Stimulated activated naive CD8-positive, alpha-beta T cell treated with anti-CD3 and anti-CD28 coated beads, Interleukin-15, Interleukin-2, amounts not matched to agents 100 ng/mL and 50 ng/mL, for 24 hours (primary cell): ENCODE data around the gene MYBPC2.

ENCODE experiments used
- H3K27ac Mint-ChIP-seq: one replicate; pipeline ENCODE4 v1.8.0; 2021; ENCODE audit warnings: mild to moderate bottlenecking, mixed read lengths
- H3K27me3 Mint-ChIP-seq: one replicate; pipeline ENCODE4 v1.8.0; 2021; ENCODE audit warnings: mixed read lengths
- H3K36me3 Mint-ChIP-seq: one replicate; pipeline ENCODE4 v1.8.0; 2021; ENCODE audit warnings: low read depth, mixed read lengths
- H3K4me1 Mint-ChIP-seq: one replicate; pipeline ENCODE4 v1.8.0; 2021; ENCODE audit warnings: low read depth, mixed read lengths
- H3K4me3 Mint-ChIP-seq: one replicate; pipeline ENCODE4 v1.8.0; 2021; ENCODE audit warnings: mild to moderate bottlenecking, mixed read lengths
- H3K9me3 Mint-ChIP-seq: one replicate; pipeline ENCODE4 v1.8.0; 2021; ENCODE audit warnings: mixed read lengths

The MYBPC2 gene

DNA sequence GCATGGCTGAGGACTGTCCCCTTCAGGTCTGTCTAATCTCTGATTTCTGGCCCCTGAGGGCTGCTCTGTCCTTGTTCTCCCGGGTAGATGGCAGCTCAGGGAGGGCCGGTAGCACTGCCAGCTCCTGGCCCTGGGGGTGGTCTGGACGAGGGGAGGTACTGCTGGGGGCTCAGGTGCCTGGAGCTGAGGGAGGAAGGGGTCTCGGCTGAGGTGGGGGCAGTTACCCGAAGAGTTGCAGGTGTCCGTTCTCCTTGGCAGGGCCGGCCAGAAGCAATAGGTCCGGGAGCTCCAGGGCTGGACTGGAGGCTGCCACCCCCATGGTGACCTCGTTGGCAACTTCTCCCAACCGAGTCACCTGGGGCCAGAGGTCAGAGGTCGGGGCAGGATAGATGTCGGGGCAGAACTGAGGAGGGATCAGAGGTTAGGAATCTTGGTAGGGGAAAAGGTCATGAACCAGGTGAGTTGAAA, 42.4 kb downstream of the MYBPC2 start:
- H3K4me1 Mint-ChIP-seq: peaks cover 20% of the 10 kb centered on the region
- H3K4me3 Mint-ChIP-seq: peak overlapping the region; percentile 11
- no peaks in the 10 kb centered on the region for H3K27me3 Mint-ChIP-seq
- no peak overlapping the region for H3K27ac Mint-ChIP-seq
- no peaks in the 10 kb centered on the region for H3K9me3 Mint-ChIP-seq
- H3K36me3 Mint-ChIP-seq: peaks cover 11% of the 10 kb centered on the region

- Mint-ChIP-seq H3K27me3 (no peaks in the 10 kb centered on the region), H3K27ac (peak overlapping the region; percentile 58), H3K9me3 (no peaks in the 10 kb centered on the region), H3K36me3 (peaks cover 11% of the 10 kb centered on the region), H3K4me1 (peaks cover 20% of the 10 kb centered on the region), H3K4me3 (peak overlapping the region; percentile 71)
Measured at GRCh38 chr19:50475736-50476223, 43.1 kb downstream of the MYBPC2 start.

- Mint-ChIP-seq H3K27ac (peak within 1 kb of the TSS; percentile 78), H3K36me3 (peaks cover 11% of the 10 kb centered on the region), H3K27me3 (no peaks in the 10 kb centered on the region), H3K4me1 (peaks cover 20% of the 10 kb centered on the region), H3K9me3 (no peaks in the 10 kb centered on the region), H3K4me3 (peak within 1 kb of the TSS; percentile 89)
Measured at GRCh38 chr19:50476224-50476906, 43.7 kb downstream of the MYBPC2 start, which contains the start of the genes EMC10 and GARIN5A. EMC10 (plus strand) TSS chr19:50476507; CDS start chr19:50476545, 38 bp downstream. GARIN5A (minus strand) TSS chr19:50476848; CDS start chr19:50476388, 460 bp downstream.

GRCh38 chr19:50476907-50477238, 44.2 kb downstream of the MYBPC2 start:
- Mint-ChIP-seq H3K4me1 (peaks cover 20% of the 10 kb centered on the region), H3K9me3 (no peaks in the 10 kb centered on the region), H3K4me3 (peak overlapping the region; percentile 89), H3K27me3 (no peaks in the 10 kb centered on the region), H3K36me3 (peaks cover 11% of the 10 kb centered on the region), H3K27ac (peak overlapping the region; percentile 78)

GRCh38 chr19:50477751-50478515, 45.2 kb downstream of the MYBPC2 start:
- H3K27ac Mint-ChIP-seq: peak overlapping the region; percentile 10
- no peaks in the 10 kb centered on the region for H3K9me3 Mint-ChIP-seq
- peaks cover 12% of the 10 kb centered on the region for H3K36me3 Mint-ChIP-seq
- no peaks in the 10 kb centered on the region for H3K27me3 Mint-ChIP-seq
- H3K4me3 Mint-ChIP-seq: peak overlapping the region; percentile 89
- H3K4me1 Mint-ChIP-seq: peaks cover 20% of the 10 kb centered on the region

- Mint-ChIP-seq H3K4me1 (peaks cover 20% of the 10 kb centered on the region), H3K27me3 (no peaks in the 10 kb centered on the region), H3K36me3 (peaks cover 17% of the 10 kb centered on the region), H3K4me3 (peak overlapping the region; percentile 17), H3K9me3 (no peaks in the 10 kb centered on the region), H3K27ac (no peak overlapping the region)
Measured at GRCh38 chr19:50478901-50479715, 46.4 kb downstream of the MYBPC2 start.

- no peak overlapping the region for H3K27ac Mint-ChIP-seq
- no peak overlapping the region for H3K4me3 Mint-ChIP-seq
- H3K4me1 Mint-ChIP-seq: peaks cover 20% of the 10 kb centered on the region
- H3K27me3 Mint-ChIP-seq: no peaks in the 10 kb centered on the region
- no peaks in the 10 kb centered on the region for H3K9me3 Mint-ChIP-seq
- peaks cover 20% of the 10 kb centered on the region for H3K36me3 Mint-ChIP-seq
Measured at GRCh38 chr19:50479761-50480251, 47.1 kb downstream of the MYBPC2 start.

GRCh38 chr19:50480281-50481111, 47.8 kb downstream of the MYBPC2 start:
- Mint-ChIP-seq H3K4me3 (no peak overlapping the region), H3K27me3 (no peaks in the 10 kb centered on the region), H3K36me3 (peaks cover 27% of the 10 kb centered on the region), H3K4me1 (peaks cover 20% of the 10 kb centered on the region), H3K9me3 (no peaks in the 10 kb centered on the region), H3K27ac (no peak overlapping the region)

- Mint-ChIP-seq H3K36me3 (peaks cover 34% of the 10 kb centered on the region), H3K27me3 (no peaks in the 10 kb centered on the region), H3K27ac (no peak overlapping the region), H3K9me3 (no peaks in the 10 kb centered on the region), H3K4me3 (no peak overlapping the region), H3K4me1 (peaks cover 19% of the 10 kb centered on the region)
Measured at GRCh38 chr19:50481351-50482149, 48.9 kb downstream of the MYBPC2 start.

DNA sequence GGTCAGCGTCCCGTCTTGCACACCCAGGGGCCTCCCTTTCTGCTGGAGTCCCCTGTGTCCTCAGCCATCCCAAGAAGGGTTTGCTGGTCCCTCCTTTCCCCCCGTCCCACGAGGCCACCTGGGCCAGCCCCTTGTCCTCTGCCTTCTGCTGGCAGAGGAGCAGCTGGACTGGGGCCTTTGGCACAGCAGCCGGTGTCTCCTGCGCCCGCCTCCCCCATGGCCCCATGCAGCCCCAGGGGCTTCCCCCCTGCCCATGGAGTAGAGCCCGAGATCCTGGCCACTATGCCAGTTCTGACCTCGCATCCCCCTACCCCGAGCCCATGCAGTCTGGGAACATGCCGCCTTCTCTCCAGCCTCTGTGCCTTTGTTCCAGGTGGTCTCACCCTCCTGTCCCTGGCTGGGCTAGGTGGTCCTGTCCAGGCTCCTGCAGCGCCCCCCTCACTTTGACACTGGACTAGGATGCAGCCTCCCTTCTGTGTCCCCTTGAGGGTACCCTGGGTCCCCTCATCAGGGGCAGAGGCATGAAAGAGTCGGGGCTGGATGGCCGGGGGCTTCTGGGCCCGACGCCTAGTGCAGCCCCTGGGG, 49.7 kb downstream of the MYBPC2 start:
- Mint-ChIP-seq H3K36me3 (peaks cover 38% of the 10 kb centered on the region), H3K27ac (no peak overlapping the region), H3K9me3 (no peaks in the 10 kb centered on the region), H3K4me3 (no peak overlapping the region), H3K27me3 (no peaks in the 10 kb centered on the region), H3K4me1 (peaks cover 16% of the 10 kb centered on the region)

GRCh38 chr19:50482916-50483315, 50.2 kb downstream of the MYBPC2 start:
- H3K27me3 Mint-ChIP-seq: no peaks in the 10 kb centered on the region
- H3K27ac Mint-ChIP-seq: peak overlapping the region; percentile 76
- H3K9me3 Mint-ChIP-seq: no peaks in the 10 kb centered on the region
- H3K36me3 Mint-ChIP-seq: peaks cover 37% of the 10 kb centered on the region
- peaks cover 11% of the 10 kb centered on the region for H3K4me1 Mint-ChIP-seq
- no peak overlapping the region for H3K4me3 Mint-ChIP-seq

GRCh38 chr19:50485284-50485955, 52.7 kb downstream of the MYBPC2 start:
- peak overlapping the region; percentile 40 for H3K27ac Mint-ChIP-seq

More at GRCh38 chr19:50485284-50485955, 52.7 kb downstream of the MYBPC2 start:
- H3K4me1 Mint-ChIP-seq: peaks cover 2% of the 10 kb centered on the region
- H3K36me3 Mint-ChIP-seq: peaks cover 27% of the 10 kb centered on the region
- no peaks in the 10 kb centered on the region for H3K9me3 Mint-ChIP-seq
- no peaks in the 10 kb centered on the region for H3K27me3 Mint-ChIP-seq
- no peak overlapping the region for H3K4me3 Mint-ChIP-seq
